ENCODE measurements around the gene PNLIPRP1. TPM values are rescaled to one million over a fixed set of nuclear protein-coding genes. Genes with fewer than 3 reads are reported as not detected.

The PNLIPRP1 gene
- total RNA-seq, 4 donors from 2014 or later = not detected

GRCh38 chr10:116610443-116611152, 19.8 kb downstream of the PNLIPRP1 start:
- DNase-seq (ENCODE audit: low spot score) (no peak), ATAC-seq (ENCODE audit: low FRiP score) (no peak)
- TF ChIP-seq, protein P1, sequence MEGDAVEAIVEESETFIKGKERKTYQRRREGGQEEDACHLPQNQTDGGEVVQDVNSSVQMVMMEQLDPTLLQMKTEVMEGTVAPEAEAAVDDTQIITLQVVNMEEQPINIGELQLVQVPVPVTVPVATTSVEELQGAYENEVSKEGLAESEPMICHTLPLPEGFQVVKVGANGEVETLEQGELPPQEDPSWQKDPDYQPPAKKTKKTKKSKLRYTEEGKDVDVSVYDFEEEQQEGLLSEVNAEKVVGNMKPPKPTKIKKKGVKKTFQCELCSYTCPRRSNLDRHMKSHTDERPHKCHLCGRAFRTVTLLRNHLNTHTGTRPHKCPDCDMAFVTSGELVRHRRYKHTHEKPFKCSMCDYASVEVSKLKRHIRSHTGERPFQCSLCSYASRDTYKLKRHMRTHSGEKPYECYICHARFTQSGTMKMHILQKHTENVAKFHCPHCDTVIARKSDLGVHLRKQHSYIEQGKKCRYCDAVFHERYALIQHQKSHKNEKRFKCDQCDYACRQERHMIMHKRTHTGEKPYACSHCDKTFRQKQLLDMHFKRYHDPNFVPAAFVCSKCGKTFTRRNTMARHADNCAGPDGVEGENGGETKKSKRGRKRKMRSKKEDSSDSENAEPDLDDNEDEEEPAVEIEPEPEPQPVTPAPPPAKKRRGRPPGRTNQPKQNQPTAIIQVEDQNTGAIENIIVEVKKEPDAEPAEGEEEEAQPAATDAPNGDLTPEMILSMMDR (IDR thresholded peaks at IDR 0.05) = no peak

- ATAC-seq (ENCODE audit: low FRiP score) (no peak), DNase-seq (ENCODE audit: low spot score) (no peak)
- TF ChIP-seq, protein P1 (IDR thresholded peaks at IDR 0.05) = no peak
Observed at GRCh38 chr10:116611153-116611545, 20.4 kb downstream of the PNLIPRP1 start.

DNA sequence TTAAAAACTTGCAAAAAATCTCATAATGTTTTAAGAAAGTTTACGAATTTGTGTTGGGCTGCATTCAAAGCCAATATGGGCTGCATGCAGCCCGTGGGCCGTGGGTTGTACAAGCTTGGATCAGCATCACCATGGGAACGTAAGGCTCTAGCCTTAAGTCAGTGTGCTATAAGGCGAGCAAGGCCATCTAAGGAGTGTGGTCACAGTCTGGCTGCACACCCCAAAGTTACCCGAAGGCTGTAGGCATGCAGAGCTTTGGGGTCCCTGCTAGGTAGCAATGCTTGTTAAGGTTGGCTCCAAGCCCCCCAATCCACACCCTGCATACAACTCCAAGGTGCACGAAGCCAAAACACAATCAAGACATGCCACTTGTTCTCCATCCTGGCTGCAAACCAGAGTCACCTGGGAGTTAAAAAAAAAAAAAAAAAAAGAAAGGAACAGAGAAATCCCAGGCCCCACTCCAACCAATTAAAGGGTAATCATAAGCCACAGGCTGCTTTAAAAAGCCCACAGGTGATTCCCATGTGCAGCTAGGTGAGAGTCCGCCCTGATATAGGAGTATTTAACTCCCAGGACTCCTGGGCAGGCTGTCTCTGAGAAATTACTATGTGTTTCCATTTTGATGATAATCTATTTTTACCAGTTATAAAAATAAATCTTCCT, 21.5 kb downstream of the PNLIPRP1 start:
- DNase-seq (ENCODE audit: low spot score) (no peak), ATAC-seq (ENCODE audit: low FRiP score) (no peak)
- TF ChIP-seq, protein P1 (IDR thresholded peaks at IDR 0.05) = no peak

- ATAC-seq (ENCODE audit: low FRiP score) = no peak
- TF ChIP-seq, protein P1 (IDR thresholded peaks at IDR 0.05) = no peak
- no peak for DNase-seq (ENCODE audit: low spot score)
Observed at GRCh38 chr10:116613471-116613870, 22.7 kb downstream of the PNLIPRP1 start.

- TF ChIP-seq, protein P1 (IDR thresholded peaks at IDR 0.05) = no peak
- no peak for ATAC-seq (ENCODE audit: low FRiP score)
- DNase-seq (ENCODE audit: low spot score) = no peak
Observed at GRCh38 chr10:116614796-116615195, 24.0 kb downstream of the PNLIPRP1 start.

DNA sequence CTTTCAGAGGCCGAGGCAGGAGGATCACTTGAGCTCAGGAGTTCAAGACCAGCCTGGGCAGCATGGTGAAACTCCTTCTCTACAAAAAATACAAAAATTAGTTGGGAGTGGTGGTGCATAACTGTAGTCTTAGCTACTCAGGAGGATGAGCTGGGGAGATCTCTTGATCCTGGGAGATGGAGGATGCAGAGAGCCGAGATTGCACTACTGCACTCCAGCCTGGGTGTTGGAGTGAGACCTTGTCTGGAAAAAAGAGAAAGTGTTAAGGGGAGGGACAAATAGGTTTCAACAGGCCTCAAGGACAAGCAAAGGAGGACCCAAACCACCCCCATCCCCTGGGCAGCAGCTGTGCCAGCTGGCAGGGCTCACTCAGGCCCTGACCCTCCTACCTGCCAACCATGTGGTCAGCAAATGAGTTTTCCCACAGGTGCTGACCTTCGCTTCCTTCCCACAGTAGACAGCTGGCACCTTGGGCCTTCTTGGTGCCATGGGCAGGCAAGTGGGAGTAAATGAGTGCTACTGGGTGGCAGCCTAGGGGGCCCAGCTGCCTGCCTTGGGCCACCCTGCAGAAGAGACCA, 24.5 kb downstream of the PNLIPRP1 start:
- DNase-seq (ENCODE audit: low spot score) (no peak), ATAC-seq (ENCODE audit: low FRiP score) (no peak)
- TF ChIP-seq, protein P1 (IDR thresholded peaks at IDR 0.05) = no peak

Data from omental fat pad (tissue), 4 donors.